CD14-positive monocyte (primary cell): ENCODE results near the gene CPNE4. TPM values are rescaled to one million over a fixed set of nuclear protein-coding genes. Genes with fewer than 3 reads are reported as not detected.

Experiments used
- DNase-seq, 3 donors: peaks; one replicate each; pipeline ENCODE4 v3.0.0-alpha.2; 2011 to 2022
- H2AFZ ChIP-seq: 2 replicates; pipeline ENCODE4 v1.6.0; 2012; ENCODE audit warnings: mild to moderate bottlenecking, low read depth, low read length, inconsistent platforms; ENCODE audit not compliant: insufficient read depth, poor library complexity, severe bottlenecking
- H3K27ac ChIP-seq, 2 donors: 1 replicate in 1 of 2; 2 replicates in 1 of 2; pipeline ENCODE4 v1.5.1; 2012 to 2013; ENCODE audit warnings: low read length in 2 of 2, control low read depth in 1 of 2, inconsistent platforms in 1 of 2, low read depth in 1 of 2, mild to moderate bottlenecking in 1 of 2
- H3K27me3 ChIP-seq, 2 donors: one replicate each; pipeline versions ENCODE4 v1.6.0 to v1.6.1; 2011 to 2013; ENCODE audit warnings: low read length in 2 of 2; ENCODE audit not compliant: control insufficient read depth in 2 of 2, insufficient read depth in 2 of 2
- H3K36me3 ChIP-seq, 2 donors: replicated peaks in 1 of 2; 1 replicate in 1 of 2; 2 replicates in 1 of 2; pipeline versions ENCODE4 v1.5.1 to v1.6.1; 2012 to 2013; ENCODE audit warnings: low read length in 2 of 2, control low read depth in 1 of 2, inconsistent platforms in 1 of 2, mild to moderate bottlenecking in 1 of 2; ENCODE audit not compliant: insufficient read depth in 2 of 2, control insufficient read depth in 1 of 2
- H3K4me1 ChIP-seq, 2 donors: 1 replicate in 1 of 2; 2 replicates in 1 of 2; pipeline versions ENCODE4 v1.5.1 to v1.6.1; 2012 to 2013; ENCODE audit warnings: low read length in 2 of 2, control low read depth in 1 of 2, inconsistent platforms in 1 of 2, mild to moderate bottlenecking in 1 of 2, moderate library complexity in 1 of 2; ENCODE audit not compliant: insufficient read depth in 2 of 2, control insufficient read depth in 1 of 2
- H3K4me2 ChIP-seq: replicated peaks from 2 replicates; pipeline ENCODE3; 2012; ENCODE audit warnings: low read length, moderate library complexity, mild to moderate bottlenecking; ENCODE audit not compliant: poor library complexity, severe bottlenecking; ENCODE audit errors: extremely low read depth
- H3K4me3 ChIP-seq, 3 experiments: fragments of 200-600 bp in 1 of 3; sonication (generic) in 1 of 3; replicated peaks in 1 of 3; 1 replicate in 2 of 3; 2 replicates in 1 of 3; pipeline ENCODE4 v1.5.1; 2011 to 2013; ENCODE audit warnings: low read length in 3 of 3, mild to moderate bottlenecking in 3 of 3, control low read depth in 2 of 3, low read depth in 2 of 3, inconsistent platforms in 1 of 3, moderate library complexity in 1 of 3
- H3K79me2 ChIP-seq: 2 replicates; pipeline ENCODE4 v1.6.0; 2012; ENCODE audit warnings: mild to moderate bottlenecking, control low read depth, inconsistent platforms, low read length, moderate library complexity; ENCODE audit not compliant: insufficient read depth
- H3K9ac ChIP-seq: 2 replicates; pipeline ENCODE4 v1.6.0; 2017; ENCODE audit warnings: low read length, mild to moderate bottlenecking; ENCODE audit not compliant: insufficient read depth, poor library complexity, severe bottlenecking
- H3K9me3 ChIP-seq, 2 donors: replicated peaks in 1 of 2; 1 replicate in 1 of 2; 2 replicates in 1 of 2; pipeline versions ENCODE4 v1.5.1 to v1.6.1; 2012 to 2013; ENCODE audit warnings: low read length in 2 of 2, control low read depth in 1 of 2; ENCODE audit not compliant: control insufficient read depth in 1 of 2, insufficient read depth in 1 of 2
- H4K20me1 ChIP-seq: 2 replicates; pipeline ENCODE4 v1.6.0; 2012; ENCODE audit warnings: mild to moderate bottlenecking, low read length, control low read depth, moderate library complexity; ENCODE audit not compliant: insufficient read depth
- H3K27ac Mint-ChIP-seq, 7 donors: one replicate each; pipeline ENCODE4 v1.8.0; 2020; ENCODE audit warnings: mild to moderate bottlenecking in 7 of 7, mixed read lengths in 7 of 7, moderate library complexity in 6 of 7, inconsistent platforms in 2 of 7
- H3K27me3 Mint-ChIP-seq, 3 donors: one replicate each; pipeline ENCODE4 v1.8.0; 2021 to 2022; ENCODE audit warnings: low read depth in 3 of 3, mild to moderate bottlenecking in 3 of 3, mixed read lengths in 3 of 3, moderate library complexity in 3 of 3, inconsistent platforms in 1 of 3
- H3K36me3 Mint-ChIP-seq, 2 donors: one replicate each; pipeline ENCODE4 v1.8.0; 2020; ENCODE audit warnings: mixed read lengths in 2 of 2, inconsistent platforms in 1 of 2, mild to moderate bottlenecking in 1 of 2
- H3K4me1 Mint-ChIP-seq: one replicate; pipeline ENCODE4 v1.8.0; 2020; ENCODE audit warnings: mild to moderate bottlenecking, mixed read lengths
- H3K4me3 Mint-ChIP-seq, 2 donors: one replicate each; pipeline ENCODE4 v1.8.0; 2020; ENCODE audit warnings: mild to moderate bottlenecking in 2 of 2, mixed read lengths in 2 of 2, moderate library complexity in 1 of 2
- H3K9me3 Mint-ChIP-seq, 7 donors: one replicate each; pipeline ENCODE4 v1.8.0; 2020 to 2022; ENCODE audit warnings: mixed read lengths in 7 of 7, mild to moderate bottlenecking in 6 of 7, moderate library complexity in 6 of 7, inconsistent platforms in 2 of 7
- CTCF ChIP-seq: fragments of 200-600 bp; IDR thresholded peaks from one replicate; pipeline ENCODE4 v1.8.0; 2022; ENCODE audit warnings: antibody characterized with exemption, mild to moderate bottlenecking
- WGBS: methylation state at CpG from one replicate; pipeline ENCODE4 v1.1.5; 2013; ENCODE audit warnings: missing lambda C conversion rate; ENCODE audit not compliant: insufficient coverage; 5-methylcytosine and 5-hydroxymethylcytosine counted together
- intact Hi-C, 2 donors: fragments of 100-400 bp; cut with micrococcal nuclease; formaldehyde crosslinking; loops; one replicate each; pipeline versions ENCODE4 v1.15.0 to v1.15.1; 2023
- polyA plus RNA-seq, 3 donors: library from polyadenylated mRNA; depleted of rRNA in 1 of 3; unstranded in 2 of 3; stranded (reverse) in 1 of 3; fragments of 300-500 nt in 2 of 3; fragments of >200 nt in 1 of 3; fragmentation: Illumina TruSeq in 2 of 3; gene quantifications; 1 replicate in 2 of 3; 2 replicates in 1 of 3; pipeline ENCODE4 v1.2.3, GENCODE V29; 2012 to 2021

CPNE4 gene
- polyA plus RNA-seq, 3 donors, result not detected

- H3K27me3 Mint-ChIP-seq, result peaks cover 1 to 6% (median 2%) of the 10 kb centered on the region in 3 donors
These were observed 428.9 kb downstream of the CPNE4 start for GRCh38 chr3:131605916-131606315.

GRCh38 chr3:131602011-131602779, 432.6 kb downstream of the CPNE4 start:
- no peaks in the 10 kb centered on the region for H3K79me2 ChIP-seq
- intact Hi-C loops, result no loop called here
- DNase-seq, result no peak

More at GRCh38 chr3:131605916-131606315, 428.9 kb downstream of the CPNE4 start:
- Histone ChIP-seq H3K27ac (no peak overlapping the region), H4K20me1 (no peaks in the 10 kb centered on the region), H3K4me1 (no peaks in the 10 kb centered on the region), H3K9ac (no peak overlapping the region), H2AFZ (no peak overlapping the region), H3K9me3 (no peaks in the 10 kb centered on the region), H3K4me3 (no peak overlapping the region), H3K79me2 (no peaks in the 10 kb centered on the region), H3K4me2 (no peak overlapping the region), H3K27me3 (peaks cover 0 to 2% of the 10 kb centered on the region in 2 donors), H3K36me3 (no peaks in the 10 kb centered on the region)
- no peak for TF ChIP-seq CTCF
- 0% methylated on average over 2 of the region's 2 CpGs for WGBS
- no peaks in the 10 kb centered on the region for H3K36me3 Mint-ChIP-seq
- H3K9me3 Mint-ChIP-seq, result no peaks in the 10 kb centered on the region
- H3K27ac Mint-ChIP-seq, result no peak overlapping the region
- DNase-seq, result no peak
- intact Hi-C loops, result no loop called here
- H3K4me1 Mint-ChIP-seq, result no peaks in the 10 kb centered on the region
- no peak overlapping the region for H3K4me3 Mint-ChIP-seq

More at GRCh38 chr3:131602011-131602779, 432.6 kb downstream of the CPNE4 start:
- Histone ChIP-seq H3K9me3 (no peaks in the 10 kb centered on the region), H3K4me3 (no peak overlapping the region), H3K4me1 (no peaks in the 10 kb centered on the region), H3K27me3 (peaks cover 0 to 2% of the 10 kb centered on the region in 2 donors), H3K4me2 (no peak overlapping the region), H3K27ac (no peak overlapping the region), H2AFZ (no peak overlapping the region), H3K9ac (no peak overlapping the region), H4K20me1 (no peaks in the 10 kb centered on the region), H3K36me3 (no peaks in the 10 kb centered on the region)
- Mint-ChIP-seq H3K27ac (no peak overlapping the region), H3K9me3 (peaks cover 0 to 3% (median 0%) of the 10 kb centered on the region in 7 donors), H3K27me3 (peaks cover 0 to 11% (median 1%) of the 10 kb centered on the region in 3 donors), H3K4me1 (no peaks in the 10 kb centered on the region), H3K4me3 (no peak overlapping the region), H3K36me3 (no peaks in the 10 kb centered on the region)
- TF ChIP-seq CTCF, result no peak
